HG03066 (cell line): Measurements from ENCODE around the gene TCF25.

ENCODE experiments used
- ATAC-seq: cut with Tn5 transposase; IDR thresholded peaks from one replicate; pipeline ENCODE4 v1.9.1; 2021; ENCODE audit warnings: low read depth; ENCODE audit not compliant: unreplicated experiment

TCF25 gene

DNA sequence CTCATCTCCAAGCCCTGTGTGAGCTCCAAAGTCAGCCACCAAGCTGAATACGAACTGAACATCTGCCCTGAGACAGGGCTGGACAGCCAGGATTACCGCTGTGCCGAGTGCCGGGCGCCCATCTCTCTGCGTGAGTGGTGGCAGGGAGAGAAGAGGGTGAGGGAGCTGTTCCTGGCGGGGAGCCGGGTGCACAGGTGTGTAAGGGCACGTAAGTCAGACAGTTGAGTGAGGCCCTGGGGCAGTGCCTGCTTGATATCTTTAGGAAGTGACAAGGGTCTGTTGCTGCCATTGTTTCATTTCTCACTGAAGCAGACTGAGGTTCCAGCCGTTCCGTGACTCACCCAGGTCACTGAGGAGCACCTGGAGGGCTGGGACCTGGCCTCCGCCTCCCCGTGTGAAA, 87.6 kb downstream of the TCF25 start:
- ATAC-seq, result no peak
